ENCODE results near the gene ZDHHC14. TPM values are rescaled to one million over a fixed set of nuclear protein-coding genes. Genes with fewer than 3 reads are reported as not detected.

The ZDHHC14 gene
- total RNA-seq, 1 experiment from 2014 or later: 17.3 TPM

DNA sequence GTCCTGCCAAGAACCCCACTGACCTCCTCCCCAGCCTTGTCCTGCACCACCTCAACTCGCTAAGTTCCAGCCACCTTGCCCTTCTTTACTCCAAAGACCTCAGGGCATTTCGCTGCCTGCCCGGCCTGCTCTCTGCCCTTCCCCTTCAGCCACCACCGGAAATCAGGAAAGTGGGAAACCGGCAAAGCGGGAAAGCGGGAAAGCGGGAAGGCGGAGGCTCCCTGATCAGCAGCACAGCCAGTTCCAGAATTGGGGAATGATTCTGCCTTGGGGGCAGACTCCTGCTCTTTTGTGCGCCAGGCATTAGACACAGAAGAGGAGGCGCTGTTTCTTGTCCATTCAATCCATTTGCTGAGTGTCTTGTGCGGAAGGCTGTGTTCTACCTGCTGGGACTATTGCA lies 111.3 kb downstream of the ZDHHC14 start:
- no peak for DNase-seq
- BruUV-seq (replicated peaks): no TSS peak
- peaks cover 3% of the 10 kb centered on the region for H3K9me3 Mint-ChIP-seq (ENCODE audit: low read depth, unreplicated experiment)
- H3K27me3 Mint-ChIP-seq (ENCODE audit: unreplicated experiment): no peaks in the 10 kb centered on the region
- no peak overlapping the region for H3K4me3 Mint-ChIP-seq (ENCODE audit: low read depth, unreplicated experiment)
- no peak overlapping the region for H3K27ac Mint-ChIP-seq (ENCODE audit: unreplicated experiment)
- CTCF ChIA-PET: no interaction called here
- no peaks in the 10 kb centered on the region for H3K36me3 Mint-ChIP-seq (ENCODE audit: insufficient read depth, unreplicated experiment)
- no peaks in the 10 kb centered on the region for H3K4me1 Mint-ChIP-seq (ENCODE audit: low read depth, unreplicated experiment)
- intact Hi-C loops (cut with micrococcal nuclease; ENCODE audit: unreplicated experiment): no loop called here
- TF ChIP-seq, protein P1, sequence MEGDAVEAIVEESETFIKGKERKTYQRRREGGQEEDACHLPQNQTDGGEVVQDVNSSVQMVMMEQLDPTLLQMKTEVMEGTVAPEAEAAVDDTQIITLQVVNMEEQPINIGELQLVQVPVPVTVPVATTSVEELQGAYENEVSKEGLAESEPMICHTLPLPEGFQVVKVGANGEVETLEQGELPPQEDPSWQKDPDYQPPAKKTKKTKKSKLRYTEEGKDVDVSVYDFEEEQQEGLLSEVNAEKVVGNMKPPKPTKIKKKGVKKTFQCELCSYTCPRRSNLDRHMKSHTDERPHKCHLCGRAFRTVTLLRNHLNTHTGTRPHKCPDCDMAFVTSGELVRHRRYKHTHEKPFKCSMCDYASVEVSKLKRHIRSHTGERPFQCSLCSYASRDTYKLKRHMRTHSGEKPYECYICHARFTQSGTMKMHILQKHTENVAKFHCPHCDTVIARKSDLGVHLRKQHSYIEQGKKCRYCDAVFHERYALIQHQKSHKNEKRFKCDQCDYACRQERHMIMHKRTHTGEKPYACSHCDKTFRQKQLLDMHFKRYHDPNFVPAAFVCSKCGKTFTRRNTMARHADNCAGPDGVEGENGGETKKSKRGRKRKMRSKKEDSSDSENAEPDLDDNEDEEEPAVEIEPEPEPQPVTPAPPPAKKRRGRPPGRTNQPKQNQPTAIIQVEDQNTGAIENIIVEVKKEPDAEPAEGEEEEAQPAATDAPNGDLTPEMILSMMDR (IDR thresholded peaks at IDR 0.05; ENCODE audit: unreplicated experiment): no peak

DNA sequence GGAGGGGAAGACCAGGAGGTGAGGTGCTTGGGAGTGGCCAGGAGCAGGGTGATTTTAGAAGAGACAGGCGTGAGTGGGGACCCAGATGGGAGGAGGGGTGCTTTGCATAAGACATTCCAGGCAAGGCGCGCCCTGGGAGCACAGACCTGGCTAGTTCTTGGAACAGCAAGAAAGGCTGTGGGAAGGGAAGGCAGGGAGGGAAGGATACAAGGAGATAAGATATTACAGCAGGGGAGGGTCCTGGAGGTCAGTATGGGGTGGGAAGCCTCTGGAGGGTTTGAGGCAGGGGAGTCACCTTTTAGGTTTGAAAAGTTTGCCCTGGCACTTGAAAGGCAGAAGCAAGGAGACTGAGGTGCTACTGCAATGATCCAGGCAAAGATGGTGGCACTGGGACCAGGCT lies 111.8 kb downstream of the ZDHHC14 start:
- no TSS peak for BruUV-seq (replicated peaks)
- TF ChIP-seq, protein P1 (IDR thresholded peaks at IDR 0.05; ENCODE audit: unreplicated experiment): no peak
- CTCF ChIA-PET: no interaction called here

DNA sequence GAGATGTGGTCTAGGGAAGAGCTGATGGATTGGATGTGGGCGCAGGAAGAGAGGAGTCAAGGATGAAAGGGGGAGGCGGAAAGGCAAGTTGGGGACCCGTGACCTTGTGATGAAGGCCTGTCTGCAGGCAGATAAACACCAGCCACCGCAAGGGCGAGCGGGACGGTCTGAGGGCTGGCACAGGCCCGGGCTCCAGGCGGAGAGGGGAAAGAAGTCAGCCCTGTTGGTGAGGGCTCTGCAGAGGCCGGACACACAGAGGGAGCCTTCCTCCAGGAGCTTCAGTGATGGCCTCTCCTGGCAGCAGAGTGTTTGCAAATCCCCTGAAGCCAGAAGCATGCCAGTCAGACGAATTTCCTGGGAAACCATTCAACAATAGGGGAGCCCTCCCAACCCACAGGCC lies 112.2 kb downstream of the ZDHHC14 start:
- intact Hi-C loops (cut with micrococcal nuclease; ENCODE audit: unreplicated experiment): no loop called here
- no peaks in the 10 kb centered on the region for H3K36me3 Mint-ChIP-seq (ENCODE audit: insufficient read depth, unreplicated experiment)
- CTCF ChIA-PET: no interaction called here
- no peak overlapping the region for H3K27ac Mint-ChIP-seq (ENCODE audit: unreplicated experiment)
- H3K27me3 Mint-ChIP-seq (ENCODE audit: unreplicated experiment): no peaks in the 10 kb centered on the region
- no peak for DNase-seq
- H3K9me3 Mint-ChIP-seq (ENCODE audit: low read depth, unreplicated experiment): peaks cover 3% of the 10 kb centered on the region
- H3K4me1 Mint-ChIP-seq (ENCODE audit: low read depth, unreplicated experiment): no peaks in the 10 kb centered on the region
- TF ChIP-seq, protein P1 (IDR thresholded peaks at IDR 0.05; ENCODE audit: unreplicated experiment): no peak
- BruUV-seq (replicated peaks): no TSS peak
- no peak overlapping the region for H3K4me3 Mint-ChIP-seq (ENCODE audit: low read depth, unreplicated experiment)

More for the DNA sequence above, 111.8 kb downstream of the ZDHHC14 start:
- Mint-ChIP-seq H3K9me3 (ENCODE audit: low read depth, unreplicated experiment) (peaks cover 3% of the 10 kb centered on the region), H3K4me1 (ENCODE audit: low read depth, unreplicated experiment) (no peaks in the 10 kb centered on the region), H3K4me3 (ENCODE audit: low read depth, unreplicated experiment) (no peak overlapping the region), H3K27me3 (ENCODE audit: unreplicated experiment) (no peaks in the 10 kb centered on the region), H3K36me3 (ENCODE audit: insufficient read depth, unreplicated experiment) (no peaks in the 10 kb centered on the region), H3K27ac (ENCODE audit: unreplicated experiment) (no peak overlapping the region)
- DNase-seq: no peak
- intact Hi-C loops (cut with micrococcal nuclease; ENCODE audit: unreplicated experiment): no loop called here

DNA sequence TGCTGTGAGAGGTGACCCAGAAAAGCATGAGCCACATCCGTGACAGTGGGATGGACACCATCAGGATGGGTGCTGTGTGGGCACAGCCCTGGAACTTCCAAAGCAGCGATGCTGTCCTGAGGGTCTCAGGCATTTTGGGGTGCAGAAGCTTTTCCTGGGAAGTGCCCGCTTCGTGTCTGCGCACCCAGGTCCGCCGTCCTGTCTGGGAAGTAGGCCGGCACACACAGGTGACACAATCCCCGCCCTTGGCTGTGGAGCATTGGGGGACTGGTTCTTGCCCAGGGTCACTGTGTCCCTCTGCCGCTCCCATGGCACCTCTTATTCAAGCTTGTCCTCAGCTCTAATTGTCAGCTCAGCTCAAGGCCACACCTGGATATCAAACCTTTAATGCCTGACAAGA lies 112.6 kb downstream of the ZDHHC14 start:
- no peaks in the 10 kb centered on the region for H3K36me3 Mint-ChIP-seq (ENCODE audit: insufficient read depth, unreplicated experiment)
- H3K9me3 Mint-ChIP-seq (ENCODE audit: low read depth, unreplicated experiment): peaks cover 3% of the 10 kb centered on the region
- no peaks in the 10 kb centered on the region for H3K27me3 Mint-ChIP-seq (ENCODE audit: unreplicated experiment)
- no peak overlapping the region for H3K4me3 Mint-ChIP-seq (ENCODE audit: low read depth, unreplicated experiment)
- H3K4me1 Mint-ChIP-seq (ENCODE audit: low read depth, unreplicated experiment): no peaks in the 10 kb centered on the region
- no peak overlapping the region for H3K27ac Mint-ChIP-seq (ENCODE audit: unreplicated experiment)
- CTCF ChIA-PET: no interaction called here
- no TSS peak for BruUV-seq (replicated peaks)
- intact Hi-C loops (cut with micrococcal nuclease; ENCODE audit: unreplicated experiment): no loop called here
- no peak for DNase-seq
- TF ChIP-seq, protein P1 (IDR thresholded peaks at IDR 0.05; ENCODE audit: unreplicated experiment): no peak

Data from Calu3 (cell line).